SKM-1 treated with dmso at 0.1 percent for 144 hours (cell line): Measurements from ENCODE around the gene RHOT1.
"Not testable (repeated sequence)": the region's sequence is repeated elsewhere in the genome, so short reads cannot be mapped to it uniquely, and the experiment has no call there.

Source experiments
- DNase-seq: peaks from one replicate; lab custom pipeline; 2025; ENCODE audit not compliant: unreplicated experiment; lab: John Stamatoyannopoulos, UW

Gene RHOT1

DNA sequence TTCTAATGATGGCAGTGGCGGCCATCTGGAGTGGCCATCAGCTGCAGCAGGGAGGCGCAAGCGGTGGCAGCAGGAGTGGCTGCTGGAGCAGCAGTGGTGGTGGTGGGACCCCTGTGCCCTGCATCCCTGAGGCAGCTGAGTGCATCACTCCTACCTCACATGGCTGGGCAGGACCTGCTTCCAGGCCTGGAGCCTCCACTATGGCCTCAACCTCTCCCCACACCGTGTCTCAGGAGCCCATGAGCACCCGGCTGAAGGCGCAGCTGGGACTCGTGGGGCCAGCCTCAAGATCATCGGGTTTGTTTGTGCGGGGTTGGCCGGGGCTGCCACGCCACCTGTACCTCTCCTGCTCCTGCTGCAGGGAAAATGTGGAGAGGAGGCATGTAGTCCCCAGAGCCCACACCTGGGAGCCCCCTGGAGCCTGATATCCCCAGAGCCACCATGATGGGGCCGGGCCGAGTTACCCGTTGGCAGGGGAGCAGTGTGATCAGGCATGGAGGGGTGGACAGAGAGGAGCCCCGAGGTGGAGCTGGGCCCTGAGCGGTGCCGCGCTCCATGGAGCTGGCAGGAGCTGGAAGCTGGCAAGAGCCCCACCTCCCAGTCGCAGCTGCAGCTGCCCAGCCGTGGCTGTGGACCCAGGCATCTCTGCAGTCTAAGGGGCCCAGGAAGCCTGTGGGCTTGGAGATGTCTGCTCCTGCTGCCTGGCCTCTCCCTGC is 16.7 kb downstream of the RHOT1 start:
- DNase-seq: no peak

- DNase-seq: no peak
Measured at GRCh38 chr17:32159586-32160438, 17.5 kb downstream of the RHOT1 start.

DNA sequence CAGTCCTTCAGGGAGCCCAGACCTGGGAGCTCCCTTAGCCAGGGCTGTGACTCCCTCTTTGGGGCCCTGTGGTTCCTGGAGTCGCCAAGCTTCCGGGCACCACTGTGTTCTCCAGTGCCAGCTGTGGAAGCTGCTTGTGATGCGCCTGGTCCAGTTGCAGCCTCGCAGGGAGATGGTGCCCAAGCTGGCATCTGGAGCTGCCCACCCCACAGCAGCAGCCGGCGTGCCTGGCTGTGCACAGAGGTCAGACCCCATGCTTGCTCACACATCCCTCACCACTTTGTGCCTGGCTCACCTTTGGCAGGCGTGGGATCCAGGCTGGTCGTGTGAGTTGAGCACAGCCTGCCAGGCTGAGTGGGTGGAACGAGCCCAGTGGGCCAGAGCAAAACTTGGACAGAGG is 18.2 kb downstream of the RHOT1 start:
- DNase-seq: no peak

DNA sequence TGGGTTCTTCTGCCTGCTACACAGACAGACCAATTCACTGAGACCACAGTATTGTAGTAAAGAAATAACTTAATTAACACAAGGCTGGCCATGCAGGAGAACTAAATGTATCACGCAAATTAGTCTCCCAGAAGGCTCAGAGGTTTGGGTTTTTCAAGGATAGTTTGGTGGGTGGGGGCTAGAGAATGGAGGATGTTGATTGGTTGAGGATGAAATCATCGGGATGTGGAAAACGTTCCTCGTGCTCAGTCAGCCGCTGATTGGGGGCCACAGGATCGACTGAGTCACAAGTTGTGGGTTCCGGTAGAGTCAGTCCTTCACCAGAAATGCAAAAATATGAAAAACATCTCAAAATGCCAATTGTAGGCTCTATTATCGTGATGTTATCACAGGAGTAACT is 18.7 kb downstream of the RHOT1 start:
- no peak for DNase-seq

GRCh38 chr17:32161506-32162365 is 19.4 kb downstream of the RHOT1 start:
- no peak for DNase-seq

DNA sequence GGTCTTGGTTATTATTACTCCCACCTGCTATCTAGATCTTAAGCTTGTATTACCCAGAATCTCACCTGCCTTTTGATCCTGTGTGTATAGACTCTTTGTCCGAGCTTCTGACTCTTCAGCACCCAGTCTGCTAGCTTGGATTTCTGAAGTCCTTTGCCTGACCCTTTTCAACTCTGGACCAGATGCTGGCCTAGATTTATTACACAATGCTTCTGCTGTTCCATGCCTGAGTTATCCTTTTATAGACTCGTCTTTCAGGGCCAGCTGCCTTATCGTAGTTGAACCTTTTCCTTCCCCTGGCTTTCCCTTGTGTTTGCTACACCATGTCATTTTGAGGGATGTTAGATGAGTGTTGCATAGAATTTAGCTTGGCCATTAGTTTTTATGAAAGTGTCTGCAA is 32.6 kb downstream of the RHOT1 start:
- DNase-seq: no peak

- not testable (repeated sequence) for DNase-seq
Measured at GRCh38 chr17:32178679-32179078, 36.4 kb downstream of the RHOT1 start.

- not testable (repeated sequence) for DNase-seq
Measured at GRCh38 chr17:32179103-32179502, 36.8 kb downstream of the RHOT1 start.

DNA sequence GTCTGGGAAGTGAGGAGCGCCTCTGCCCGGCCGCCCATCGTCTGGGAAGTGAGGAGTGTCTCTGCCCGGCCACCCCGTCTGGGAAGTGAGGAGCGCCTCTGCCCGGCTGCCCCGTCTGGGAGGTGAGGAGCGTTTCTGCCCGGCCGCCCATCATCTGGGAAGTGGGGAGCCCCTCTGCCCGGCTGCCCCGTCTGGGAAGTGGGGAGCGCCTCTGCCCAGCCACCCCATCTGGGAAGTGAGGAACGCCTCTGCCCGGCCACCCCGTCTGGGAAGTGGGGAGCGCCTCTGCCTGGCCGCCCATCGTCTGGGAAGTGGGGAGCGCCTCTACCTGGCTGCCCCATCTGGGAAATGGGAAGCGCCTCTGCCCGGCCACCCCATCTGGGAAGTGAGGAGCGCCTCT is 37.2 kb downstream of the RHOT1 start:
- not testable (repeated sequence) for DNase-seq

- DNase-seq: not testable (repeated sequence)
Measured at GRCh38 chr17:32180262-32180661, 38.0 kb downstream of the RHOT1 start.

- no peak for DNase-seq
Measured at GRCh38 chr17:32185875-32186274, 43.6 kb downstream of the RHOT1 start.

DNA sequence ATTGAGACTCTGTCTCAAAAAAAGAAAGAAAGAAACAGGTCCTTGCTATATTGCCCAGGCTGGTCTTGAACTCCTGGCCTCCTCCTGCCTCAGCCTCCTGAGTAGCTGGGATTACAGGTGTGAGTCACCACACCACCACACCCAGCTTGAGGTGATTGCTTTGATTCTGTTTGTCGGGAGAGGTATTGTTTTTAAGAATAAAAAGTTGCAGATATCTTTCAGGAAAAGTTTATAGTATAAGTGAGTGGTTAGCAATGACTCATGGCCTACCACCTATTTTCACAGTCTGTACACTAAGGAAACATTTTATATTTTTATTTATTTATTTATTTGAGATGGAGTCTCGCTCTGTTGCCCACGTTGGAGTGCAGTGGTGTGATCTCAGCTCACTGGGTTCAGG is 45.0 kb downstream of the RHOT1 start:
- DNase-seq: no peak

DNA sequence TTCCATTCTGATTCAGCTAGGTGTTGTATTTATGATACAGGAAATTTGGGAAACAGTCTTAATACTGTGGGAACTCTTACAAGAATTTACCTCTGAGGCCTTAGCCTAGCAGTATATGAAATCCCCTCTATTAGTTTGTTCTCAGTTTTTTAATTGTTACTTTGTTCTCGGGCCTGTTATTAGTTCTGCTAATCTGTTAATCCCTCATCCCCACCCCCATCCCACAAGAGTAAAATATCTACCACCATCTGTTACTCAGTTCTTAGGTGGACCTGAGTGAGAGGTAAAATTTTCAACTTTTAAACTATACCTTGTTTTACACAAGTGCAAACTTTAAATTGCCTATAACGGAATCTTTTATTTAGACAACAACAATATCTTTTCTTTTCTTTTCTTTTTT is 47.0 kb downstream of the RHOT1 start:
- no peak for DNase-seq

DNA sequence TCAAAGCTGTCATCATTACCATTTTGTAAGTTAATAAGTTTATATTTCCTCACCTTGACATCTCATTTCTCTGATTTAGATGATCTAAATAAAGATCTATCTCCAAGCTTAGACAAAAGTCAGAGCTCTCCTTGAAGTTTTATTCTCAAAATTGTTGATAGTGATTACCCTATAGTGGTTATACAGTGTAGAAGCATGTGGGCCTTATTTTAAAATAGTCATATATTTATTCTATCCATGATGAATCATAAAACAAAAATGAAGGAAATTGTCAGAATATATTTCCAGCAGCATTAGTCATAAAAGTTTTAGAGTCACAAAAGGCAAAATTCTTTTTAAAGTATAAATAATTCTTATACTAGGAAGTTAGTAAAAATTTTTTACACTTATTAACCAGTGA is 49.0 kb downstream of the RHOT1 start:
- no peak for DNase-seq

- DNase-seq: no peak
Measured at GRCh38 chr17:32192379-32192778, 50.1 kb downstream of the RHOT1 start.

DNA sequence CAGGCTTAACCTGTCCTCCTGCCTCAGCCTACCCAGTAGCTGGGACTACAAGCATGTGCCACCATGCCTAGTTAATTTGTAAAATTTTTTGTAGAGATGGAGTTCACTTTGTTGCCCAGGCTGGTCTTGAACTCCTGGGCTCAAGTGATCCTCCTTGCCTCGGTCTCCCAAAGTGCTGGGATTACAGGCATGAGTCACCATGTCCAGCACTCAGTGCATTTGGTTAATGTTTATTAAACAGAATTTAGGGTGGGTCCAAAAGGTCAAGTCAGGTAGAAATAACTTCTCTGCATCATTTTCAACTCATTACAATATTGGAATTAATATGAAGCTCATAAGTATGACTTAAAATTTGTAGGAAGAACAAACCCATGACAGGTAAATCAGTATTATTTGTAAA is 55.7 kb downstream of the RHOT1 start:
- no peak for DNase-seq

GRCh38 chr17:32206861-32207260 is 64.6 kb downstream of the RHOT1 start:
- DNase-seq: no peak

DNA sequence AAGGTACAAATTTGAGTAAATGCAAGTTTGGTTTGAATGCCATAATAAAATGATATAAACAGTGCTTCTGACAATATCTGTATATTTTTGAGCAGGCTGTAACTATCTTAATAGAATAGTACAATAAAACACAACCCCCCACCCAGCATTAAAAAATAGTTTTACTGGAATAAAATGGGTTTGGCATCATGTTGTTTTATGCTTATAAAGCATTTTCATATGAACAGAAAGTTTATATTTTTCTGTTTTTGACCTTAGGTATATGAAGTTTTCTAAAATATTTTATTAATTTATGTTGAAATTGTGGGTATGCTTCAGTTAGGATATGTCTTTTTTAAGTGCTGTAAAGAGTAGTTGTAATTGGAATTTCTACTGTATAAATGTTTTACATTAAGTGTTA is 66.1 kb downstream of the RHOT1 start:
- no peak for DNase-seq

GRCh38 chr17:32209608-32210007 is 67.3 kb downstream of the RHOT1 start:
- DNase-seq: no peak

GRCh38 chr17:32211671-32212070 is 69.4 kb downstream of the RHOT1 start:
- DNase-seq: no peak

DNA sequence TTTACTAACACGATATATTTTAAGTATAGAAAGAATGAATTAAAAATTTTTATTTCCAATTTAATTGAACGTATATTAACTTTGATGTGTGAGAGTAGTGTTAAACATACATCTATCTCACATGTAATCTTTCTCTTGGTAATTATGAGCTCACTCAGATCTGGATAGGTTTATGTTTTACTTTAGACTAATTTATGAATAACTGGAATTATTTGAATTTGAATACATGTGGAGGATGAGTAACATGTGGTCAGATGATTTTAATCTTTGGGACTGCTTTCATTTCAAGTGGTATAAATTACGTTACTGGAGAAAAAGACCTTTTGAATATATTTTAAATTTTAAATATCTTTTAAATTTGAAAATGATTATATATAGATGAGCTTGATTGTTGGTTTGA is 73.4 kb downstream of the RHOT1 start:
- no peak for DNase-seq

DNA sequence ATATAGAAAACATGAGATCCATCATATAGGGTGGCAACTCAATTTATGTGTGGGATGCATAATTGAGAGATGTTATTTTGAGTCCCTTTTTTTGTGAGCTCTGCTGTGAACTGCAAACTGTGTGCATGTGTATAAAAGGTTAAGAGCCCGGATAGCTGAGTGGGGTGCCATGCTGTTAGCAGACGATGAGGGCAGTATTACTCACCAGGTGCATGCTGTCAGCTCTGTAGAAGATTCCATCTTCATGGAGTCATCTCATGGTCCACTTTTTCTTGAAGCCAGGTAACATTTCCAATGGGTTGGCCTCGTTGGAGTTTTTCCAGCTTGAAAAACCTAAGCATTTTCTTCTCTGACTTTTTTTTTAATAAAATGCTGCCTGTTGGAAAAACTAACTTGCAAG is 80.3 kb downstream of the RHOT1 start:
- no peak for DNase-seq
